ENCODE data around the gene PITRM1. TPM values are rescaled to one million over a fixed set of nuclear protein-coding genes. Genes with fewer than 3 reads are reported as not detected.
A peak's percentile ranks its signal among the peaks of the same experiment; 100 is the strongest.

The PITRM1 gene
- polyA plus RNA-seq, 1 of the 3 experiments (the other 2 are of a cell fraction): 79.6 TPM

- Histone ChIP-seq H3K4me2 (no peak overlapping the region), H4K20me1 (ENCODE audit: insufficient read depth) (no peaks in the 10 kb centered on the region), H3K9ac (peak overlapping the region; percentile 63; the same call in 1 of the 2 replicates), H3F3A (replicated peaks; ENCODE audit: insufficient read depth) (no peaks in the 10 kb centered on the region), H3K4me3 (ENCODE audit: low read depth in 2 of 2, low read length in 1 of 2) (no peak overlapping the region), H2AFZ (ENCODE audit: low read depth) (no peak overlapping the region), H3K79me2 (ENCODE audit: insufficient read depth) (no peaks in the 10 kb centered on the region), H3K4me1 (ENCODE audit: control insufficient read depth in 1 of 2, insufficient read depth in 2 of 2, low read depth in 1 of 2, low read length in 1 of 2) (peaks cover 11 to 12% of the 10 kb centered on the region in 2 experiments), H3K36me3 (replicated peaks in 1 of 2; ENCODE audit: control insufficient read depth in 1 of 2, insufficient read depth in 2 of 2, low read length in 1 of 2) (no peaks in the 10 kb centered on the region), H3K27me3 (ENCODE audit: insufficient read depth) (no peaks in the 10 kb centered on the region), H3K9me3 (no peaks in the 10 kb centered on the region), H3K27ac (ENCODE audit: low read depth in 2 of 2, low read length in 1 of 2) (peak overlapping the region in 1 of 2 experiments; percentile 84; a peak in 1 of 4 replicates), H3K9me2 (no peaks in the 10 kb centered on the region)
- TF ChIP-seq, protein P1, sequence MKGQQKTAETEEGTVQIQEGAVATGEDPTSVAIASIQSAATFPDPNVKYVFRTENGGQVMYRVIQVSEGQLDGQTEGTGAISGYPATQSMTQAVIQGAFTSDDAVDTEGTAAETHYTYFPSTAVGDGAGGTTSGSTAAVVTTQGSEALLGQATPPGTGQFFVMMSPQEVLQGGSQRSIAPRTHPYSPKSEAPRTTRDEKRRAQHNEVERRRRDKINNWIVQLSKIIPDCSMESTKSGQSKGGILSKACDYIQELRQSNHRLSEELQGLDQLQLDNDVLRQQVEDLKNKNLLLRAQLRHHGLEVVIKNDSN (IDR thresholded peaks at IDR 0.05; ENCODE audit: borderline replicate concordance, low read depth): no peak
- no peak for TF ChIP-seq EZH2phosphoT487 (IDR thresholded peaks at IDR 0.05; ENCODE audit: borderline replicate concordance, low read depth)
- TF ChIP-seq NRF1 (IDR thresholded peaks at IDR 0.05; ENCODE audit: low read depth, low read length): no peak
- no peak for TF ChIP-seq TAF1 (IDR thresholded peaks at IDR 0.05; ENCODE audit: borderline replicate concordance, low read depth, low read length)
- no peak for TF ChIP-seq USF2 (IDR thresholded peaks at IDR 0.05; ENCODE audit: borderline replicate concordance, low read depth, low read length)
- no peak for TF ChIP-seq TEAD4 (IDR thresholded peaks at IDR 0.05; ENCODE audit: borderline replicate concordance, insufficient read depth)
- no peak for TF ChIP-seq MEF2A (IDR thresholded peaks at IDR 0.05; ENCODE audit: borderline replicate concordance, low read depth)
- TF ChIP-seq FOSL2 (IDR thresholded peaks at IDR 0.05; ENCODE audit: borderline replicate concordance, low read depth): no peak
- no peak for TF ChIP-seq GABPA (IDR thresholded peaks at IDR 0.05; ENCODE audit: low read depth)
- TF ChIP-seq, protein P2, sequence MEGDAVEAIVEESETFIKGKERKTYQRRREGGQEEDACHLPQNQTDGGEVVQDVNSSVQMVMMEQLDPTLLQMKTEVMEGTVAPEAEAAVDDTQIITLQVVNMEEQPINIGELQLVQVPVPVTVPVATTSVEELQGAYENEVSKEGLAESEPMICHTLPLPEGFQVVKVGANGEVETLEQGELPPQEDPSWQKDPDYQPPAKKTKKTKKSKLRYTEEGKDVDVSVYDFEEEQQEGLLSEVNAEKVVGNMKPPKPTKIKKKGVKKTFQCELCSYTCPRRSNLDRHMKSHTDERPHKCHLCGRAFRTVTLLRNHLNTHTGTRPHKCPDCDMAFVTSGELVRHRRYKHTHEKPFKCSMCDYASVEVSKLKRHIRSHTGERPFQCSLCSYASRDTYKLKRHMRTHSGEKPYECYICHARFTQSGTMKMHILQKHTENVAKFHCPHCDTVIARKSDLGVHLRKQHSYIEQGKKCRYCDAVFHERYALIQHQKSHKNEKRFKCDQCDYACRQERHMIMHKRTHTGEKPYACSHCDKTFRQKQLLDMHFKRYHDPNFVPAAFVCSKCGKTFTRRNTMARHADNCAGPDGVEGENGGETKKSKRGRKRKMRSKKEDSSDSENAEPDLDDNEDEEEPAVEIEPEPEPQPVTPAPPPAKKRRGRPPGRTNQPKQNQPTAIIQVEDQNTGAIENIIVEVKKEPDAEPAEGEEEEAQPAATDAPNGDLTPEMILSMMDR (IDR thresholded peaks at IDR 0.05): no peak
- TF ChIP-seq RAD21 (IDR thresholded peaks at IDR 0.05; ENCODE audit: low read length): no peak
- TF ChIP-seq FOXJ3 (CRISPR knock-in tag; IDR thresholded peaks at IDR 0.05): no peak
- TF ChIP-seq REST (IDR thresholded peaks at IDR 0.05; ENCODE audit: low read depth, low read length): no peak
- TF ChIP-seq, protein P3, sequence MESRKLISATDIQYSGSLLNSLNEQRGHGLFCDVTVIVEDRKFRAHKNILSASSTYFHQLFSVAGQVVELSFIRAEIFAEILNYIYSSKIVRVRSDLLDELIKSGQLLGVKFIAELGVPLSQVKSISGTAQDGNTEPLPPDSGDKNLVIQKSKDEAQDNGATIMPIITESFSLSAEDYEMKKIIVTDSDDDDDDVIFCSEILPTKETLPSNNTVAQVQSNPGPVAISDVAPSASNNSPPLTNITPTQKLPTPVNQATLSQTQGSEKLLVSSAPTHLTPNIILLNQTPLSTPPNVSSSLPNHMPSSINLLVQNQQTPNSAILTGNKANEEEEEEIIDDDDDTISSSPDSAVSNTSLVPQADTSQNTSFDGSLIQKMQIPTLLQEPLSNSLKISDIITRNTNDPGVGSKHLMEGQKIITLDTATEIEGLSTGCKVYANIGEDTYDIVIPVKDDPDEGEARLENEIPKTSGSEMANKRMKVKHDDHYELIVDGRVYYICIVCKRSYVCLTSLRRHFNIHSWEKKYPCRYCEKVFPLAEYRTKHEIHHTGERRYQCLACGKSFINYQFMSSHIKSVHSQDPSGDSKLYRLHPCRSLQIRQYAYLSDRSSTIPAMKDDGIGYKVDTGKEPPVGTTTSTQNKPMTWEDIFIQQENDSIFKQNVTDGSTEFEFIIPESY (IDR thresholded peaks at IDR 0.05; ENCODE audit: borderline replicate concordance, low read depth): no peak
- WGBS (ENCODE audit: low lambda C conversion rate): 93% methylated on average over 7 of the region's 10 CpGs
- ChIA-PET CTCF (interaction anchor here (0.7 to 11.1 kb wide), 14 partner anchors 11 to 1608 kb away, joined by 3 to 244 read pairs (median 7); partner anchors contain the start of gene KLF6), POLR2A (no interaction called here)
- DNase-seq: no peak
These were observed 23.9 kb upstream of the PITRM1 start for GRCh38 chr10:3196482-3196881.
